Measurements from ENCODE around the gene VCX3B.
"Not testable (repeated sequence)": the region's sequence is repeated elsewhere in the genome, so short reads cannot be mapped to it uniquely, and the experiment has no call there.

VCX3B gene

DNA sequence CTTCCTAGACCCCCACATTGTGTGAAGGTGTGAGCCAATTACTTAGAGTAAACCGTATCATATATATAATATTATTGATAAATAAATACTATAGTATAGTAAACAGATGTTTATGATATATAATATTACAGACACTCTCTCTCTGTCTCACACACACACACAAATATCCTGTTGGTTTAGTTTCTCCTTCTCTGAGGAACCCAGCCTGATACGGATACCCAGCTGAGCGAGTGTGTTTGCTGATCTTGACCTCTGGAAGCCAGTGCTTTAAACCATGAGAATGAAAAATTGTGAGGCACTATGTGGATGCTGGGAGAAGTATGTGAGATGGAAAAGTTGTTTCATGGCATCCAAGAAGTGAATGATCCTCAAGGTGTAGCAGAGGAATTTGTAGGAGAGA lies at the start of gene VCX3B:
VCX3B (plus strand) TSS at position 301 of the 400 bp plus-strand sequence. CDS start 621 bp downstream, outside the sequence.
- not testable (repeated sequence) for DNase-seq

- no peak for DNase-seq
Measured at GRCh38 chrX:8418301-8418700, 46.3 kb upstream of the VCX3B start.

DNA sequence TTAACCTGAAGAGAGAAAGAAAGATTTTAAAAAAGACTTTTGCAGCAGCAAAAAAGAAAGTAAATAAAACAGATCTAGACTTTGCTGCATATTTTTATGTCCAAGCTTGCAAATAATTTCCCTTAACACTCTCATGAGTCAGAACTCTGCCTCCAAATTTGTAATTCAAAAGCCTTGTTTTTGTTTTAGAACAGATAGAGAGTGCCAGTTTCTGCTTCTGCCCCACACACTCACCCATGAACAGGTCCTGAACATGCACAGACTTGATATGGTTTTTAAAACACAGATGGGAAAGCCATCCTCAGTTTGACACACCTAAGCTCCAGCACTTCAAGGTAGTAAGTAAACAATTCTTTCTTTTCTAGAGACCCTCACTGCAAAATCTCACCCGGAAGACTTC lies 39.7 kb upstream of the VCX3B start:
- DNase-seq, result no peak

- no peak for DNase-seq
Measured at GRCh38 chrX:8429692-8430249, 34.9 kb upstream of the VCX3B start.

- DNase-seq, result no peak
Measured at GRCh38 chrX:8430444-8430843, 34.2 kb upstream of the VCX3B start.

- no peak for DNase-seq
Measured at GRCh38 chrX:8432396-8432795, 32.2 kb upstream of the VCX3B start.

DNA sequence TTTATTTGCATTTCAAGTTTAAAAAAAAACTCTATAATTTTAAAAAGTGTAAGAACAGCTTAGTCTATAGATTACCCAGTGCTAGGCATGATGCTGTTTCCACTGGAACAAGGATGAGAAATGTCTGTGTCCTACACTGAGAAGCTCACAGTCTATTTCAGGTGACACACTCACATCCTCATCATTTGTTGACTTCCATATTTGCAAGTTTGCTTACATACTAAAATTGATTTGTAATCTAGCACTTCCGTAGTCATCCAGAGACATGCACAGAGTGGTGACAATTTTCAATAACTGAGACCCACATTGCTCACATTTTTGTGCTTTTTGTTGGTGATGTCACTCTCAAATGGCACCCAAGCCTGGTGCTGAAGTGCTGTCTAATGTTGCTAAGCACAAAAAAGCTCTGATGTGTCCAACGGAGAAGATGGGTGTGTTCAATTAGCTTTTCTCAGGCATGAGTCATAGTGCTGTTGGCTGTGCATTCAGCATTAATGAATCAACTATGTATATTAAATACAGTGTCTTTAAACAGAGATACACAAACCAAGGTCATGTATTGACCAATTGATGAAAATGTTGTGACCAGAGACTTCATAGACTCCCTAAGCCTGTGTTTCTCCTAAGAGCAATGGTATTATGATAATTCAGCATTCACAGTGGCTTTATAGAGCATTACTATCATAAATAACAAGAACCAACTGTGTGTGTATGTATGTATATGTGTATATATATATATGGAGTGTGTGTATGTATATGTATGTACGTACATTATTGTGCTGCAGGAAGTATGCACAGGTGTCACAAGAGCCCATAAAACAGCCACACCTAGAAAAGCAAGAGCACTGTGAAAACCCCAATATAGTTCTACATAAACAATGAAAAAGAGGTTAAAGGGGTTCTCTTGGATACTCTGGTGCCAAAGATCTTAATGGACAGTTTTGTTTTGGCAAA lies 31.2 kb upstream of the VCX3B start:
- DNase-seq, result no peak

DNA sequence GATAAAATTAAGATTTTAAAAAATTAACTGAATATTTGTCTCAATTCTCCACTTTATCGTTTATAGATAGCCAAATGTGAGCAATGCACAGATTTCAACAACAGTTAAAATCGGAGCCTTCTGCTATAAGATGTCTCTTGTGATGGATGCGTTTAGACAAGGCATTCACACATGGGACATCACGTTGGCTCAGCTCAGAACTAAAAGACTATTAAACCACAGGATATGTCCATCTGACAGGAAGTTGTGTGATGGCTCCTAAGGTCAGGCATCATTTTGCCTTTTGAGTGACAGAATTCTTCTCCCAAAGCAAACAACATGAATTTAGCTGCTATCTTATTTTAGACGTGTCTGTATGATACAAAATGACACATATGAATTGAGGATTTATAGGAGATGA lies 17.3 kb upstream of the VCX3B start:
- DNase-seq, result no peak

- not testable (repeated sequence) for DNase-seq
Measured at GRCh38 chrX:8452343-8452742, 12.3 kb upstream of the VCX3B start.

- DNase-seq, result no peak
Measured at GRCh38 chrX:8453611-8454010, 11.0 kb upstream of the VCX3B start.

DNA sequence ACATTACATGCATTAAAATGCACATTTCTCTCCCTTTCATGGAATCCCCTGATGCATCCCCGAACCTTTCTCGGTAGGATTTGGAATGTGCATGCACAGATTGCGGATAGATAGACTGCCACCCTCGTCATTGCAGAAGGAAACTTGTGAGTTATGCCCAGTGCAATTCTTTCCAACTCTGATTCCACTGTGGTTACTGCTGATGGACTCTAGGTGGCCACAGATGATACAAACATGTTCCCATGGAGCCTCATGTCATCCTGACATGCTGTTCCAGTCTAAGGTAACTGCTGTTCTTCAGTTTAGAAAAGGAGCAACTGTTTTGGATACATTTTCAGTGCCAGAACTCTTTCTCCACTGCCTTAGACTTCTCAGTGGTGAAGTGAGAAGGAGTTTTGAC lies 9.1 kb upstream of the VCX3B start:
- DNase-seq, result no peak

DNA sequence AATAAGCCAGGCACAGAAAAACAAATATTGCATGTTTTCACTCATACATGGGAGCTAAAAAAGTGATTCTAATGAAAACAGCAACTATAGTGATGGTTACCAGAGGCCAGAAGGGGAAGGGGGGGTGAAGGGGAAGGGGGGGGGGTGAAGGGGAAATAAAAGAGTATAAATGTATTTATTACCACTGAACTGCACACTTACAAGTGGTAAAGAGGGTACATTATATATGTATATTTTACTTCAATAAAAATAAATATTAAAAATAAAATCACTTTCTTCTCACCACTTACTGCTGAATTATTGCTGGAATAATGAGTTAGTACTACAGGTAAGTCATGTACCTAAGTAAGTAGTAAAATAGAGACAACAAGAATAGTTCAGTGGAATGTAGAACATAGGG lies 2.1 kb upstream of the VCX3B start:
- no peak for DNase-seq

DNA sequence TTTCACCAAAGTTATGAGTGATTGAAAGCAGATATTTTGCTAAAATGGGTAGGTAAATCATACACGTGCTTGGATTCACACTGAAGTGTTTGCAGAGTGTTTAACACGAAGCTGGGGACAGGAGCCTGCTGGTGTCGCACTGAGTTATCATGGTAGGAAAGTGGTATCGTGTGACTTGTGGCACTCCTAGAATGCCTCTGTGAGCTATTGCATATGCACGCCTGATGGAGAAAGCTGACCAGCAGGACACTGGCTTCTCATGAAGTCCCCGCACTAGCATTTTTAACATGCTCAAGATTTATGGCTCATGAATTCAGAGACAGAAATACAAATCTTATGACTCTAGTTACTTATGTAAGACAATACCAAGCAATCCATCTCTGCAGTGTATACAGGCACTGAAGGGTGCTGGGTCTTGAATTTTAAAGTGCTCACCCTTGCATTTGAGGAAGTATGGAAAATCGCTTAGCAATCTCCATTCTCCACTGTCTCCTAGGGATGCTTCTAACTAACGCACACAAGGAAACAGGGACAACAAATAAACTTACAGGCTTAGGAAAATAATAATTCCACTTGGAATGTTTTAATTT lies 19.8 kb downstream of the VCX3B start:
- no peak for DNase-seq

DNA sequence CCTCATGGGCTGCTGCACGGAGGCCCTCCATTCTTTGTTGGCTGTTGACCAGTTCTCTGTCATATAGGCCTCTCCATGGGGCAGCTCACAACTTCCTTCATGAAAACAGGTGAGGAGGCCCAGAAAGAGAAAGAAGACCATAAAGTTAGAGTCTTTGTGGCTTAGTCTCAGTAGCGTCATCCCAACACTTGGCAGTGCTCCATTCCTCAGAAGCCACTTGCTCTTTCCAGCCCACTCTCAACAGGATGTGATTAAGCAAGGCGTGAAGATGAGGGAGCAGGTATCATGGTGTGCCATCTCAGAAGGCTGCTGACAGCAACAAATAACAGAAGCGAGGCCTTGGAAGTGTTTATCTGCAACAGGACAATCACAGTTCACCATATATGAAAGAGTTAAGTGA lies 30.4 kb downstream of the VCX3B start:
- not testable (repeated sequence) for DNase-seq

DNA sequence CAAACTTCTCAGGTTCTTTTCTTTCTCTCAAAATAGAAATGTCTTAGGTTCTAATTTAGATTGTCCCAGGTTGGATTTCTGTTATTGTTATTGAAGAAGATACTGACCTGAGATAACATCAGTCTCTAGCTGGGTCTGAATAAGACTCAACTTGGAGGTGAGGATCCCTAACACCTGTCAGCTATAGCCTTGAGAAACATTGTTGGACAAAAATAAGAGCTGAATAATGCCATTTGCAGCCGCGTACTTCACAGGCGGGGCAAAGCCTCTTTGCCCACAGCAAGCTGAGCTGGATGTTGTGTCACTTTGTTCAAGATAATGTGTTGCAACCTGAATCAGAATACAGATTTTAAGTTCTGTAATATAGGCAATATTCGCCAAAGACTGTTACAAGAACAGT lies 35.6 kb downstream of the VCX3B start:
- DNase-seq, result no peak

- DNase-seq, result not testable (repeated sequence)
Measured at GRCh38 chrX:8502101-8502500, 37.5 kb downstream of the VCX3B start.

DNA sequence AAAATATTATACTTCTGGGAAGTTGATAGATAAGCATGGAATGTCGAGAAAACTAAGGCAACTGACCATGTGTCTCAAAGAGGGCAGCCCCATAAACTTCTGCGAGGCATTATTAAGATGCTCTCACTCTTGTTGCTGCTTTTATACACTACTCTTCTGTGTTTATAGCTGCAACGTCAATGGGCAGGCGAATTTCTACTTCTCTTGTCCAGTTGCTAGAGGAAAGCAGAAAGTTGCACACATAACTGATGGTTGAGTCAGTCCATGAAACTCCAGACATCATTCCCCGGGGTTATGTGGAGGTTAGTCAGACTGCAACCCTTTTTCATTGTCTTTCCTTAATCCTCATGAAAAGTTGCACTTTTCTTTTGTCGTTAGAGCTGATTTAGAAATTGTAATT lies 39.8 kb downstream of the VCX3B start:
- DNase-seq, result no peak

Measured in activated CD4-positive, alpha-beta T cell treated with anti-CD3 and anti-CD28 coated beads for 4 hours (primary cell).